ENCODE data around the gene CEND1. TPM values are rescaled to one million over a fixed set of nuclear protein-coding genes. Genes with fewer than 3 reads are reported as not detected.

Gene CEND1
- total RNA-seq, 1 experiment from 2014 or later = 0.81 TPM

DNA sequence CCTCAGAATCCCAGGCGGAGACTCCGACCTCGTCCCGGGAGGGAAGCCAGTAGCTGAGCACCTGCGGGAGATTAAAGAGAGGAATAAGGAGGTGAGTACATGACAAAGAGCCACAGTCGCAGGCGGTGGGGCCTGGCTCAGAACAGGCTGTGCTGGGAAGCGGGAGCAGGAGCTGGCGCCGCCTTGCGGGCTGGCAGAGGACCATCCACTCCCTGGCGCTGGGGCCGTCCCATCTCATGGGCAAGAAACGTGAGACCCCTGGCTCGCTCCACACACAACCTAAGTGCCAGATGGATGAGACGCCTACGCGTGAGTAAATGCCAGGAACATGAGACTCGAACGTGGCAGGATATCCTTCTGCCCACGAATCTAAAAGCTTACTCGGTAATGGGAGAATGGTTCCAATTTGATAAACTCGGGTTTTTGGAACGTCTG lies 6.3 kb downstream of the CEND1 start:
- H3K4me1 ChIP-seq (ENCODE audit: insufficient read depth, low read length) = peaks cover 2% of the 10 kb centered on the region; the same call in 1 of the 2 replicates
- H2BK12ac ChIP-seq (ENCODE audit: insufficient read length, low read depth, low read length) = no peak overlapping the region
- peaks cover 10% of the 10 kb centered on the region for H3K27me3 Mint-ChIP-seq (ENCODE audit: low read depth)
- no peaks in the 10 kb centered on the region for H3K79me2 ChIP-seq (ENCODE audit: insufficient read depth, low read length)
- no peaks in the 10 kb centered on the region for H3K79me1 ChIP-seq (ENCODE audit: insufficient read depth, low read depth, low read length, poor library complexity, severe bottlenecking)
- no peak overlapping the region for H3K23ac ChIP-seq (ENCODE audit: insufficient read length, low read depth, low read length)
- H3K23me2 ChIP-seq (ENCODE audit: insufficient read length, low read depth, low read length, poor library complexity, severe bottlenecking) = peaks cover 4% of the 10 kb centered on the region
- no peak overlapping the region for H3K18ac ChIP-seq (ENCODE audit: insufficient read length, low read depth, low read length)
- H2AK5ac ChIP-seq (ENCODE audit: insufficient read length, low read length) = no peak overlapping the region
- H3K9ac ChIP-seq (ENCODE audit: extremely low read depth, insufficient read length, low read length) = no peak overlapping the region
- H3K27ac ChIP-seq (ENCODE audit: insufficient read length, low read depth, low read length) = no peak overlapping the region
- H3K4me3 Mint-ChIP-seq = peak overlapping the region; percentile 32 to 73; a peak in 4 of 5 replicates
- no peak overlapping the region for H4K8ac ChIP-seq (replicated peaks; ENCODE audit: insufficient read length, low read depth, low read length)
- no peaks in the 10 kb centered on the region for H3K27me3 ChIP-seq (ENCODE audit: insufficient read depth, low read length)
- no peak overlapping the region for H2BK120ac ChIP-seq (ENCODE audit: low read depth, low read length, poor library complexity, severe bottlenecking)
- no CpG with 5 or more reads among the region's 24 CpGs for WGBS (ENCODE audit: extremely low coverage, insufficient read length, low lambda C conversion rate)
- no peak overlapping the region for H4K5ac ChIP-seq (ENCODE audit: insufficient read length, low read depth, low read length)
- no peaks in the 10 kb centered on the region for H3K9me3 Mint-ChIP-seq
- no peak overlapping the region for H4K91ac ChIP-seq (ENCODE audit: insufficient read length, low read depth, low read length)
- H2AFZ ChIP-seq (ENCODE audit: low read length) = no peak overlapping the region
- H3K14ac ChIP-seq (ENCODE audit: insufficient read depth, low read length) = no peak overlapping the region
- H3K9me3 ChIP-seq (ENCODE audit: control insufficient read depth, low read depth, low read length) = no peaks in the 10 kb centered on the region
- H2BK20ac ChIP-seq (ENCODE audit: low read depth, low read length, poor library complexity, severe bottlenecking) = no peak overlapping the region
- peak overlapping the region; percentile 3 for H3K4me2 ChIP-seq (ENCODE audit: insufficient read depth, insufficient read length, low read length)
- DNase-seq = peak; percentile 99
- H4K20me1 ChIP-seq (ENCODE audit: control insufficient read depth, insufficient read depth, insufficient read length) = no peaks in the 10 kb centered on the region
- peaks cover 4 to 21% (median 17%) of the 10 kb centered on the region in 3 experiments; a peak in 6 of 7 replicates for H3K36me3 Mint-ChIP-seq (ENCODE audit: insufficient read depth in 1 of 3, low read depth in 3 of 3)
- peaks cover 22 to 37% of the 10 kb centered on the region in 2 experiments for H3K4me1 Mint-ChIP-seq
- H3K27ac Mint-ChIP-seq = peak overlapping the region in 2 of 3 experiments; percentile 78 to 81; a peak in 5 of 7 replicates
- TF ChIP-seq, protein P1, sequence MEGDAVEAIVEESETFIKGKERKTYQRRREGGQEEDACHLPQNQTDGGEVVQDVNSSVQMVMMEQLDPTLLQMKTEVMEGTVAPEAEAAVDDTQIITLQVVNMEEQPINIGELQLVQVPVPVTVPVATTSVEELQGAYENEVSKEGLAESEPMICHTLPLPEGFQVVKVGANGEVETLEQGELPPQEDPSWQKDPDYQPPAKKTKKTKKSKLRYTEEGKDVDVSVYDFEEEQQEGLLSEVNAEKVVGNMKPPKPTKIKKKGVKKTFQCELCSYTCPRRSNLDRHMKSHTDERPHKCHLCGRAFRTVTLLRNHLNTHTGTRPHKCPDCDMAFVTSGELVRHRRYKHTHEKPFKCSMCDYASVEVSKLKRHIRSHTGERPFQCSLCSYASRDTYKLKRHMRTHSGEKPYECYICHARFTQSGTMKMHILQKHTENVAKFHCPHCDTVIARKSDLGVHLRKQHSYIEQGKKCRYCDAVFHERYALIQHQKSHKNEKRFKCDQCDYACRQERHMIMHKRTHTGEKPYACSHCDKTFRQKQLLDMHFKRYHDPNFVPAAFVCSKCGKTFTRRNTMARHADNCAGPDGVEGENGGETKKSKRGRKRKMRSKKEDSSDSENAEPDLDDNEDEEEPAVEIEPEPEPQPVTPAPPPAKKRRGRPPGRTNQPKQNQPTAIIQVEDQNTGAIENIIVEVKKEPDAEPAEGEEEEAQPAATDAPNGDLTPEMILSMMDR (conservative IDR thresholded peaks at IDR 0.05) = peak; percentile 95
- H3K56ac ChIP-seq (ENCODE audit: insufficient read length, low read depth, low read length) = no peak overlapping the region
- no peak overlapping the region for H2BK5ac ChIP-seq (ENCODE audit: insufficient read length, low read length)
- no peak overlapping the region for H3T11ph ChIP-seq (ENCODE audit: low read length)
- no peak overlapping the region for H3K4ac ChIP-seq (ENCODE audit: low read depth, low read length)
- H2BK15ac ChIP-seq (ENCODE audit: low read depth, low read length) = no peak overlapping the region

Measured in H9 (cell line).